A549 (cell line): ENCODE data around the gene SMOC1. TPM values are rescaled to one million over a fixed set of nuclear protein-coding genes. Genes with fewer than 3 reads are reported as not detected.

Source experiments
- ATAC-seq, 2 experiments: fragments of 200-7000 bp in 1 of 2; fragments of >200 bp in 1 of 2; cut with Nextera tagmentation in 1 of 2; cut with Tn5 transposase in 1 of 2; 3 replicates each; pipeline versions ENCODE4 v1.8.0 to v1.9.1; 2018 to 2020; ENCODE audit warnings: mild to moderate bottlenecking in 1 of 2, moderate library complexity in 1 of 2
- CTCF ChIA-PET: fragments of 300-600 bp; sonication (Branson Sonifier 250); formaldehyde crosslinking; extraction: SDS; loops from one replicate; lab custom pipeline; 2021; ENCODE audit warnings: antibody characterized with exemption, inconsistent platforms; lab: Yijun Ruan, JAX
- POLR2A ChIA-PET: fragments of 350-600 bp; formaldehyde crosslinking; extraction: SDS; loops from one replicate; lab custom pipeline; 2021; ENCODE audit warnings: antibody characterized with exemption, inconsistent platforms; lab: Yijun Ruan, JAX
- DNase-seq, 2 experiments: peaks; one replicate each; pipeline versions ENCODE4 v3.0.0 to v3.0.0-alpha.2; 2011 to 2016; ENCODE audit warnings: low read depth in 1 of 2, low spot score in 1 of 2
- FAIRE-seq: peaks from 2 replicates; lab custom pipeline; 2011; peaks lifted over from hg19 to GRCh38; lab: Jason Lieb, UNC
- H3K27ac ChIP-seq, 2 experiments: fragments of >200 bp; sonication (Bioruptor Twin); formaldehyde crosslinking; 3 replicates each; pipeline ENCODE4 v1.5.1; 2016 to 2017
- H3K4me1 ChIP-seq: fragments of >200 bp; sonication (Bioruptor Twin); formaldehyde crosslinking; 3 replicates; pipeline ENCODE4 v1.6.1; 2016
- H3K4me2 ChIP-seq: fragments of >200 bp; sonication (Bioruptor Twin); formaldehyde crosslinking; 3 replicates; pipeline ENCODE4 v1.6.1; 2016
- H3K4me3 ChIP-seq: fragments of >200 bp; sonication (Bioruptor Twin); formaldehyde crosslinking; 3 replicates; pipeline ENCODE4 v1.5.1; 2016
- H3K9me3 ChIP-seq: fragments of >200 bp; sonication (Bioruptor Twin); formaldehyde crosslinking; 3 replicates; pipeline ENCODE4 v1.6.1; 2016
- ATOH8 ChIP-seq: fragments of 250-450 bp; sonication (Bioruptor Pico); IDR thresholded peaks from 2 replicates; pipeline ENCODE4 v1.5.0; 2020; ENCODE audit warnings: low read depth, mild to moderate bottlenecking, moderate library complexity
- CBX2 ChIP-seq: fragments of 200-600 bp; sonication (generic); IDR thresholded peaks from 2 replicates; pipeline ENCODE4 v1.6.1; 2016; ENCODE audit warnings: low read depth, mild to moderate bottlenecking, borderline replicate concordance
- CHD2 ChIP-seq: fragments of 150-350 bp; IDR thresholded peaks from 2 replicates; pipeline ENCODE4 v1.6.1; 2014; ENCODE audit warnings: low read length; ENCODE audit not compliant: partially characterized antibody
- CHD4 ChIP-seq: fragments of 200-600 bp; sonication (generic); IDR thresholded peaks from 2 replicates; pipeline ENCODE4 v1.6.1; 2016; ENCODE audit warnings: antibody characterized with exemption, mild to moderate bottlenecking, borderline replicate concordance
- E2F6 ChIP-seq: IDR thresholded peaks from 2 replicates; pipeline ENCODE4 v1.6.1; 2012; ENCODE audit warnings: low read depth, borderline replicate concordance
- EHF ChIP-seq: fragments of 250-450 bp; sonication (Bioruptor Pico); IDR thresholded peaks from 2 replicates; pipeline ENCODE4 v1.5.0; 2020; ENCODE audit warnings: mild to moderate bottlenecking
- EHMT2 ChIP-seq: fragments of 200-600 bp; sonication (generic); IDR thresholded peaks from 2 replicates; pipeline ENCODE4 v1.6.1; 2016; ENCODE audit warnings: antibody characterized with exemption, low read depth, mild to moderate bottlenecking, moderate library complexity
- EP300 ChIP-seq, 2 experiments: fragments of >200 bp; sonication (Bioruptor Twin); formaldehyde crosslinking; IDR thresholded peaks; 2 replicates in 1 of 2; 3 replicates in 1 of 2; pipeline ENCODE4 v1.6.1; 2016 to 2017
- ESRRA ChIP-seq: fragments of 150-350 bp; IDR thresholded peaks from 2 replicates; pipeline ENCODE4 v1.6.1; 2014; ENCODE audit warnings: mild to moderate bottlenecking, low read length, borderline replicate concordance
- FOSL2 ChIP-seq, 2 experiments: fragments of 450-650 bp in 1 of 2; fragments of >200 bp in 1 of 2; sonication (Bioruptor Twin) in 1 of 2; formaldehyde crosslinking; IDR thresholded peaks; 2 replicates each; pipeline versions ENCODE4 v1.5.0 to v1.6.1; 2016 to 2020; ENCODE audit warnings: mild to moderate bottlenecking in 1 of 2, moderate library complexity in 1 of 2
- GATA3 ChIP-seq: IDR thresholded peaks from 2 replicates; pipeline ENCODE4 v1.6.1; 2012; ENCODE audit warnings: borderline replicate concordance
- HES2 ChIP-seq: fragments of >200 bp; sonication (Bioruptor Twin); formaldehyde crosslinking; IDR thresholded peaks from 2 replicates; pipeline ENCODE4 v1.6.1; 2016
- HEYL ChIP-seq: fragments of 250-450 bp; sonication (Bioruptor Pico); IDR thresholded peaks from 2 replicates; pipeline ENCODE4 v1.8.0; 2021; ENCODE audit warnings: mild to moderate bottlenecking, moderate library complexity
- HOXA7 ChIP-seq: fragments of 250-450 bp; sonication (Bioruptor Pico); IDR thresholded peaks from 2 replicates; pipeline ENCODE4 v1.5.0; 2020; ENCODE audit warnings: mild to moderate bottlenecking, moderate library complexity
- HOXB5 ChIP-seq: fragments of 250-450 bp; sonication (Bioruptor Pico); IDR thresholded peaks from 2 replicates; pipeline ENCODE4 v1.5.0; 2020; ENCODE audit warnings: mild to moderate bottlenecking, moderate library complexity
- JUN ChIP-seq, 2 experiments: fragments of >200 bp; sonication (Bioruptor Twin); formaldehyde crosslinking; IDR thresholded peaks; 2 replicates in 1 of 2; 3 replicates in 1 of 2; pipeline ENCODE4 v1.6.1; 2016 to 2017
- KDM1A ChIP-seq: fragments of 200-600 bp; sonication (generic); IDR thresholded peaks from 2 replicates; pipeline ENCODE4 v1.6.1; 2016; ENCODE audit warnings: low read depth, mild to moderate bottlenecking
- KDM5A ChIP-seq: fragments of 200-600 bp; sonication (generic); IDR thresholded peaks from 2 replicates; pipeline ENCODE4 v1.6.1; 2016; ENCODE audit warnings: antibody characterized with exemption, mild to moderate bottlenecking
- MAFK ChIP-seq: fragments of 450-650 bp; IDR thresholded peaks from 2 replicates; pipeline ENCODE4 v1.6.1; 2014; ENCODE audit not compliant: partially characterized antibody
- MAX ChIP-seq: IDR thresholded peaks from 2 replicates; pipeline ENCODE4 v1.6.1; 2012
- MYC ChIP-seq: IDR thresholded peaks from 2 replicates; pipeline ENCODE4 v1.6.1; 2012; ENCODE audit warnings: mild to moderate bottlenecking, inconsistent platforms, low read length, improper control_type of control experiment, borderline replicate concordance
- NR3C1 ChIP-seq: fragments of >200 bp; sonication (Bioruptor Twin); formaldehyde crosslinking; IDR thresholded peaks from 3 replicates; pipeline ENCODE4 v1.6.1; 2017
- PHF8 ChIP-seq: fragments of 200-600 bp; sonication (generic); IDR thresholded peaks from 2 replicates; pipeline ENCODE4 v1.6.1; 2016; ENCODE audit warnings: low read depth, mild to moderate bottlenecking, antibody characterized with exemption, moderate library complexity, borderline replicate concordance
- RARB ChIP-seq: fragments of 250-450 bp; sonication (Bioruptor Pico); IDR thresholded peaks from 2 replicates; pipeline ENCODE4 v1.8.0; 2021; ENCODE audit warnings: mild to moderate bottlenecking, moderate library complexity
- RCOR1 ChIP-seq: fragments of 150-350 bp; IDR thresholded peaks from 2 replicates; pipeline ENCODE4 v1.6.1; 2014; ENCODE audit warnings: antibody characterized with exemption, low read length, low read depth
- REST ChIP-seq: fragments of 200-600 bp; sonication (generic); IDR thresholded peaks from 2 replicates; pipeline ENCODE4 v1.6.1; 2016; ENCODE audit warnings: antibody characterized with exemption, mild to moderate bottlenecking, moderate library complexity
- RNF2 ChIP-seq: fragments of 200-600 bp; sonication (generic); IDR thresholded peaks from 2 replicates; pipeline ENCODE4 v1.6.1; 2016; ENCODE audit warnings: low read depth, mild to moderate bottlenecking, antibody characterized with exemption, moderate library complexity, borderline replicate concordance
- SMC3 ChIP-seq: fragments of >200 bp; sonication (Bioruptor Twin); formaldehyde crosslinking; IDR thresholded peaks from 3 replicates; pipeline ENCODE4 v1.6.1; 2018; ENCODE audit warnings: inconsistent platforms
- SREBF2 ChIP-seq: fragments of 450-650 bp; IDR thresholded peaks from 2 replicates; pipeline ENCODE4 v1.6.1; 2014; ENCODE audit warnings: mild to moderate bottlenecking, moderate library complexity
- TFCP2L1 ChIP-seq: fragments of 250-450 bp; sonication (Bioruptor Pico); IDR thresholded peaks from 2 replicates; pipeline ENCODE4 v1.5.0; 2021; ENCODE audit warnings: mild to moderate bottlenecking
- ZC3H11A ChIP-seq: fragments of 450-650 bp; IDR thresholded peaks from 2 replicates; pipeline ENCODE4 v1.6.1; 2014; ENCODE audit warnings: antibody characterized with exemption, mild to moderate bottlenecking
- ZSCAN20 ChIP-seq: fragments of 250-450 bp; sonication (Bioruptor Pico); IDR thresholded peaks from 2 replicates; pipeline ENCODE4 v1.8.0; 2022; ENCODE audit warnings: mild to moderate bottlenecking, moderate library complexity
- WGBS: methylation state at CpG from one replicate; pipeline ENCODE4 v1.1.6; 2017; ENCODE audit errors: missing lambda C conversion rate; 5-methylcytosine and 5-hydroxymethylcytosine counted together
- polyA plus RNA-seq, 4 experiments: library from polyadenylated mRNA; depleted of rRNA in 3 of 4; stranded (reverse); fragments of >200 nt; fragmentation: RNase III in 1 of 4; extraction: RNeasy Plus Mini Kit Qiagen cat#74134 plus additional on column Dnase treatment in 1 of 4; gene quantifications; 2 replicates in 3 of 4; 3 replicates in 1 of 4; pipeline ENCODE4 v1.2.3, GENCODE V29; 2011 to 2017

SMOC1 gene
- polyA plus RNA-seq, 2 of the 4 experiments (the other 2 are of a cell fraction) = 12.2 to 18.4 TPM

GRCh38 chr14:69990323-69990722 is 111.1 kb downstream of the SMOC1 start:
- Histone ChIP-seq H3K27ac (peak overlapping the region in 1 of 2 experiments; percentile 39; a peak in 4 of 6 replicates), H3K4me1 (peaks cover 13% of the 10 kb centered on the region), H3K4me3 (no peak overlapping the region), H3K4me2 (no peak overlapping the region), H3K9me3 (peaks cover 4% of the 10 kb centered on the region; the same call in 2 of the 3 replicates)
- no peak for FAIRE-seq
- no peak for ATAC-seq
- POLR2A ChIA-PET = no interaction called here
- no peak for TF ChIP-seq HOXB5 (CRISPR knock-in tag)
- TF ChIP-seq MAX = no peak
- TF ChIP-seq SREBF2 = no peak
- no peak for TF ChIP-seq KDM1A
- TF ChIP-seq HOXA7 = no peak
- TF ChIP-seq JUN (IDR thresholded peaks at IDR 0.05) = no peak
- no peak for TF ChIP-seq ZSCAN20 (CRISPR knock-in tag)
- no peak for TF ChIP-seq RNF2
- TF ChIP-seq TFCP2L1 = no peak
- no peak for TF ChIP-seq RARB (CRISPR knock-in tag)
- no peak for TF ChIP-seq ZC3H11A
- no peak for TF ChIP-seq CBX2
- TF ChIP-seq NR3C1 = no peak
- TF ChIP-seq E2F6 = no peak
- TF ChIP-seq HES2 = no peak
- no peak for TF ChIP-seq KDM5A
- no peak for TF ChIP-seq PHF8
- no peak for DNase-seq
- CTCF ChIA-PET = interaction anchor here (1.1 to 1.3 kb wide), 2 partner anchors 8 to 38 kb away, joined by 3 read pairs; no protein-coding TSS in a partner anchor

- FAIRE-seq (no peak), DNase-seq (no peak), ATAC-seq (no peak)
- ChIA-PET POLR2A (no interaction called here), CTCF (interaction anchor here (0.7 to 4.3 kb wide), 4 partner anchors 10 to 173 kb away, joined by 3 to 12 read pairs (median 4); no protein-coding TSS in a partner anchor)
- H3K4me1 ChIP-seq = peaks cover 11% of the 10 kb centered on the region
- no peak overlapping the region for H3K4me2 ChIP-seq
- TF ChIP-seq CHD4 = no peak
- TF ChIP-seq EP300 (IDR thresholded peaks at IDR 0.05) = no peak
- no peak for TF ChIP-seq EHMT2
- TF ChIP-seq SMC3 = no peak
- TF ChIP-seq MYC = no peak
- TF ChIP-seq FOSL2 (IDR thresholded peaks at IDR 0.05) = no peak
- no peak for TF ChIP-seq FOSL2 (CRISPR knock-in tag; IDR thresholded peaks at IDR 0.05)
- no peak overlapping the region for H3K4me3 ChIP-seq
- H3K27ac ChIP-seq = peak overlapping the region; percentile 32 to 68; a peak in 4 of 6 replicates
- H3K9me3 ChIP-seq = peaks cover 5% of the 10 kb centered on the region; the same call in 2 of the 3 replicates
Measured at GRCh38 chr14:69991422-69991821, 112.2 kb downstream of the SMOC1 start.

- CTCF ChIA-PET = interaction anchor here (1.6 to 4.3 kb wide), 3 partner anchors 35 to 174 kb away, joined by 3 to 12 read pairs (median 7); no protein-coding TSS in a partner anchor
- H3K4me2 ChIP-seq = no peak overlapping the region
- WGBS = 66% methylated on average over 3 of the region's 3 CpGs
- ATAC-seq (no peak), FAIRE-seq (no peak), DNase-seq (no peak)
- H3K9me3 ChIP-seq = peaks cover 5% of the 10 kb centered on the region; the same call in 2 of the 3 replicates
- H3K27ac ChIP-seq = peak overlapping the region; percentile 68 to 98; a peak in 5 of 6 replicates
- POLR2A ChIA-PET = no interaction called here
- H3K4me1 ChIP-seq = peaks cover 23% of the 10 kb centered on the region
- no peak overlapping the region for H3K4me3 ChIP-seq
- no peak for TF ChIP-seq EHF
- TF ChIP-seq GATA3 = no peak
- no peak for TF ChIP-seq ESRRA
- TF ChIP-seq RCOR1 = no peak
- TF ChIP-seq HEYL (CRISPR knock-in tag) = no peak
- TF ChIP-seq TFCP2L1 = no peak
- no peak for TF ChIP-seq REST
- no peak for TF ChIP-seq CHD2
- TF ChIP-seq ZSCAN20 (CRISPR knock-in tag) = no peak
- TF ChIP-seq MAFK = no peak
- no peak for TF ChIP-seq ATOH8
- TF ChIP-seq EP300 (IDR thresholded peaks at IDR 0.05) = no peak
- no peak for TF ChIP-seq PHF8
- TF ChIP-seq RNF2 = no peak
Measured at GRCh38 chr14:69992564-69992963, 113.3 kb downstream of the SMOC1 start.
